LNCAP (cell line): ENCODE measurements around the gene ALDH1A3.

Source experiments
- TF ChIP-seq, protein P1 (sequence below): fragments of 450-650 bp; IDR thresholded peaks from 2 replicates; pipeline ENCODE4 v1.5.1; 2017; ENCODE audit warnings: mild to moderate bottlenecking

Gene ALDH1A3

GRCh38 chr15:100937171-100937570, 57.5 kb downstream of the ALDH1A3 start:
- TF ChIP-seq, protein P1, sequence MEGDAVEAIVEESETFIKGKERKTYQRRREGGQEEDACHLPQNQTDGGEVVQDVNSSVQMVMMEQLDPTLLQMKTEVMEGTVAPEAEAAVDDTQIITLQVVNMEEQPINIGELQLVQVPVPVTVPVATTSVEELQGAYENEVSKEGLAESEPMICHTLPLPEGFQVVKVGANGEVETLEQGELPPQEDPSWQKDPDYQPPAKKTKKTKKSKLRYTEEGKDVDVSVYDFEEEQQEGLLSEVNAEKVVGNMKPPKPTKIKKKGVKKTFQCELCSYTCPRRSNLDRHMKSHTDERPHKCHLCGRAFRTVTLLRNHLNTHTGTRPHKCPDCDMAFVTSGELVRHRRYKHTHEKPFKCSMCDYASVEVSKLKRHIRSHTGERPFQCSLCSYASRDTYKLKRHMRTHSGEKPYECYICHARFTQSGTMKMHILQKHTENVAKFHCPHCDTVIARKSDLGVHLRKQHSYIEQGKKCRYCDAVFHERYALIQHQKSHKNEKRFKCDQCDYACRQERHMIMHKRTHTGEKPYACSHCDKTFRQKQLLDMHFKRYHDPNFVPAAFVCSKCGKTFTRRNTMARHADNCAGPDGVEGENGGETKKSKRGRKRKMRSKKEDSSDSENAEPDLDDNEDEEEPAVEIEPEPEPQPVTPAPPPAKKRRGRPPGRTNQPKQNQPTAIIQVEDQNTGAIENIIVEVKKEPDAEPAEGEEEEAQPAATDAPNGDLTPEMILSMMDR: no peak

DNA sequence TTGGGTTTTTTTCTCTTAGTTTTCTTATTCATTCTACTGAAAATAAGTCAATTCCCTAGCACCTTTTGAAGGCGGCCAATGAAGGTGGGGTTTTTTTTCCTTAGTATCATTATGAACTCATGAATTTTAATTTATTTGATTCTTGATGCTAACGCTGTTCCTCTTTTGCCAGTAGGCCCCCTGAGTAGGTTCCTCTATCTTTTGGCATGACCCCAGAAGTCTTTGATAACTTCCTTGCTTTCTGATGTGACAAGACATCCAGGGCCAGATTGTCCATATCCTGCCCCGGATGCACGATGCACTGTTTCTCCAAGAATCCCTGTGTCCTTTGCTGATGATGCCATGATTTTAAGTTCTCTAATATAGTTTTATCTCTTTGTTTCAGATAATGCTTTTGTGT, 60.2 kb downstream of the ALDH1A3 start:
- TF ChIP-seq, protein P1: no peak

DNA sequence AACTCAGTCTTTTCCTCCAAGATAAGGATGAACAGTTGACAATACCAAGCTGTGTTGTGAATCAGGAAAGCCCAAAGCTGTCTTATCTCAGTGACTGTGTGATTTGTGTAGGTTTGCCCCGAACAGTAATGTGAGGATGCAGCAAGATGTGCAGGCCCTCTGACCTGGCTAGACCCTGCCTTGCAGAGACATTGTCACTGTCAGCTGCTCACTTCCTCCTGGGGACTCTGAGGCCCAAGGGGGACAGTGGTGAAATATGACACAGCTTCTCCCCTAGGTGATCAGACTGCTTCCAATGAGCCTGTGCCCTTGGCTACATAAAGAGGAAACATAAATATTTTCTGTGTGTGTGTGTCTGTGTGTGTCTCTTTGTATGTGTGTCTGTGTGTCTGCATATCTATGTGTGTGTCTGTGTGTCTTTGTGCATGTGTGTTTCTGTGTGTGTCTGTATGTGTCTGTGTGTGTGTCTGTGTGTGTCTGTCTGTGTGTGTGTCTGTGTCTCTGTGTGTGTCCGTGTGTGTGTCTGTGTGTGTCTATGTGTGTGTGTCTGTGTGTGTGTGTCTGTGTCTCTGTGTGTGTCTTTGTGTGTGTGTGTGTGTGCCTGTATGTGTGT, 61.2 kb downstream of the ALDH1A3 start:
- TF ChIP-seq, protein P1: no peak

GRCh38 chr15:100941536-100941935, 61.9 kb downstream of the ALDH1A3 start:
- TF ChIP-seq, protein P1: no peak

- TF ChIP-seq, protein P1: no peak
These were observed 63.2 kb downstream of the ALDH1A3 start for GRCh38 chr15:100942656-100943425.

- TF ChIP-seq, protein P1: no peak
These were observed 64.7 kb downstream of the ALDH1A3 start for GRCh38 chr15:100944244-100944895.

- TF ChIP-seq, protein P1: no peak
These were observed 65.4 kb downstream of the ALDH1A3 start for GRCh38 chr15:100944986-100945385.
